ENCODE results near the gene P2RX5.

P2RX5 gene

DNA sequence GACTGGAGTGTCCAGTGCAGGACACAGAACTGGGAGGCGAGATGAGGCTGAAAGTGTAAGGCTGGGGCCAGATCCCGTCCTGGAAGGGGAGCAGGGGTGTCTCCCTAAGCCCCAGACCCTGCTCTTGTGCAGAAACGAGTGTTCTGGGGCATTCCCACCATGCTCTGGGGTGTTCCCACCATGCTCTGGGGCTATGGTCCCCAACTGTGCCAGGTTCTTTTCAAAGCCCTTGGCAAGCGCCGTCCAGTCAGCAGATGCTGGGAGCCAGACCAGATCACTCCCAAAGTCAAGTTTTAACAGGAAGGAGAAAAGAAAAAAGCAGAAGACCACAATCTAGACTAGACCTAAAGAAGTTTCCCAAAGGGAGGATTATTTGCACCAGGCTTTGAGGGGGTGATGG is 30.1 kb downstream of the P2RX5 start:
- Histone ChIP-seq H3K4me3 (no peak overlapping the region), H3K4me1 (peaks cover 7% of the 10 kb centered on the region; the same call in 1 of the 2 replicates), H3K27me3 (ENCODE audit: low read depth) (no peaks in the 10 kb centered on the region), H3K36me3 (replicated peaks) (peaks cover 11% of the 10 kb centered on the region), H3K9me3 (no peaks in the 10 kb centered on the region)
- in situ Hi-C loops (cut with MboI; ENCODE audit: low sequenced_read_pairs): no loop called here
- DNase-seq (ENCODE audit: low spot score in 2 of 2): no peak

DNA sequence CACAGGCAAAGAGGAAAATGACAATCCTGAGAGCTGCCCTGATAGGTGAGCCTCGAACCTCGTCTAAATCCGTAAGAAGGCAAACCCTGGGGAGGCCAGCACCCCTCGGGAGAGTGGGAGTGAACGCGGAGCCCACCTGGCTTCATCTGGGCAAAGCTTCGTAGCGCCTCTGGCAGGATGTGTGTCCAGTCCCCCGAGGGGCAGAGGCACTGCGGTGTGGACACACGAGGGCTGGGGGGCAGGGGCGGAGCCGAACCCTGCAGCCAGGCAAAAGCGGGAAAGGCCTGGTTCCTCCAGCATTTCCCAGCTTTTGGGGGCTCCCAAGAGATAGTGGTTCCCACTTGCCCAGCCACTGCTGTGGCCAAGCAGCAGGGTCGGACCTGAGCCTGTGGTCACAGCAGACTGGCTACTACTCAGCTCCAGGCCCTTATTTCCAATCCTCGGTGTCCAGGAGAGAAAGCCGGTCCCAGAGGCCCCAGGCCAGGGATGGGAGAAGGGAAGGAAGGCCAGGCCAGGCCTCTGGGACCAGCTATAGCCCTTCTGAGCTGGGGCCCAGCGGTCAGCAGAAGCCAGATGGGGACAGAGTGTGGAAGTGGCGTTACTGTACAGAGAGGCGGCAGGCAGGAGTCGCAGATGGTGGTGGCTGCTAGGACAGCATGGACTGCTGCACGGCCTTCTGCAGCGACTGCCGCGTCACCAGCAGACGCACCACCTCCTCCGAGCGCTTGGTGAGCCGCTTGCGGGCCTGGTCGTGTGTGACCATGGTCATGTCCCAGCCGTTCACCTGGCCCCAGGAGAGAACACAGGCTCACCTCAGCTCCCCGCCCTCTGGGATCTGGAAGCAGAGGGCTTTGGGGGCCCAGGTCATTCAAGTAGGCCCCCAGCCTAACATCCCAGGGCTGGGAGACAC is 32.6 kb downstream of the P2RX5 start:
- in situ Hi-C loops (cut with MboI; ENCODE audit: low sequenced_read_pairs): no loop called here
- no peak overlapping the region for H3K4me3 ChIP-seq
- no peaks in the 10 kb centered on the region for H3K4me1 ChIP-seq
- no peaks in the 10 kb centered on the region for H3K27me3 ChIP-seq (ENCODE audit: low read depth)
- no peaks in the 10 kb centered on the region; the same call in none of the 2 replicates for H3K36me3 ChIP-seq (replicated peaks)
- no peaks in the 10 kb centered on the region for H3K9me3 ChIP-seq
- DNase-seq (ENCODE audit: low spot score in 2 of 2): no peak

DNA sequence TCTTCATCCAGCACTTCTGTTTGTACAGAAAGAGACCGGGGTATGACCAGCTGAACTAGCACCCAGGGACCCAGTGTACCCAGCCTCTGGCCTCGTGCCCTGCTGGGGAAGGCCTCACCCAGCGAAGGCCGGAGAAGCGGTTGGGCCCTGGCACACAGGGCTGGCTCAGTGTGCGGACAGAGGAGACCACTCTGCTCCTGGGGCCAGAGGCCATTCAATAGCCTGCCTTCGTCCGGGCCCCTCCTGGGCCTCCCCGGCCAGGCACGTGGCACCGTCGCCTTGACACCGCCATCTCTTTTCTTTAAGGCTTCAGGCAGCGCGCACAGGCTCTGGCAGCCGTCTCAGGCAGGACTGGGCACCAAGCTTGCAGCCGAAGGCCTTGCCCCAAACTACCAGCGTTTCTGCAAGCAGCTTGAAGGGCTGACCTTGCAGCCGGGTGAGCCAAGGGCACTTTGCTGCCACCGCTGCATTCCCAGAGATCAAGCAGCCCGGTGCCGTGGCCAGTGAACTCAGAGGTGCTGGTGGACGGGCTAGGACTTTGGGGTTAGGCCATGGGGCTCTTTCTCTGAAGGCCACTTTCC is 35.6 kb downstream of the P2RX5 start:
- in situ Hi-C loops (cut with MboI; ENCODE audit: low sequenced_read_pairs): no loop called here
- Histone ChIP-seq H3K9me3 (no peaks in the 10 kb centered on the region), H3K27me3 (ENCODE audit: low read depth) (no peaks in the 10 kb centered on the region), H3K36me3 (replicated peaks) (no peaks in the 10 kb centered on the region; the same call in none of the 2 replicates), H3K4me3 (no peak overlapping the region), H3K4me1 (no peaks in the 10 kb centered on the region)
- DNase-seq (ENCODE audit: low spot score in 2 of 2): no peak

DNA sequence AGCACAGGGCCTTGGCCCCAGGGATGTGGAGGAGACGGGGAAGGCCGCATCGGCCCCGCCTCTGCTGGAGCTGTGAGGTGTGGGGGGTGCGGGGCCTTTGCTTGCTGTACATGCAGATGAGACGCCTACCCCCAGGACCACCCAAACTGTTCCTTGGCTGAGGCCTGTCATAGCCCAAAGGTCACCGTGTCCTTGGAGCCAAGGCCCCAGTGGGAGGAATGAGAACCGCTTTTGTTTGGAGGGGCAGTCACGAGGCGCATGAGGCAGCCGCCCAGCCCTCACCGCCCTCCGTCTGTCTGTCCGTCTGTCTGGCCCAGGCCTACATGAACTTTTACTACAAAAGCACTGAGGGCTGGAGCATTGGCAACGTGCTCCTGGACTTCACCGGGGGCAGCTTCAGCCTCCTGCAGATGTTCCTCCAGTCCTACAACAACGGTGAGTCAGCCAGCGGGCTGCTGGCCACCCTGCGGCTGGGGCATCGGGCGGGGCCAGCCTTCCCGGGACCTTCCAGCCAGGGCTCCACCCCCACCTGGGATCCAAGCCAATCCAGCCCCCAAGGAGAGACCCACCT is 36.3 kb downstream of the P2RX5 start:
- Histone ChIP-seq H3K36me3 (replicated peaks) (no peaks in the 10 kb centered on the region; the same call in none of the 2 replicates), H3K9me3 (no peaks in the 10 kb centered on the region), H3K4me1 (no peaks in the 10 kb centered on the region), H3K4me3 (no peak overlapping the region), H3K27me3 (ENCODE audit: low read depth) (no peaks in the 10 kb centered on the region)
- DNase-seq (ENCODE audit: low spot score in 2 of 2): no peak
- in situ Hi-C loops (cut with MboI; ENCODE audit: low sequenced_read_pairs): no loop called here

DNA sequence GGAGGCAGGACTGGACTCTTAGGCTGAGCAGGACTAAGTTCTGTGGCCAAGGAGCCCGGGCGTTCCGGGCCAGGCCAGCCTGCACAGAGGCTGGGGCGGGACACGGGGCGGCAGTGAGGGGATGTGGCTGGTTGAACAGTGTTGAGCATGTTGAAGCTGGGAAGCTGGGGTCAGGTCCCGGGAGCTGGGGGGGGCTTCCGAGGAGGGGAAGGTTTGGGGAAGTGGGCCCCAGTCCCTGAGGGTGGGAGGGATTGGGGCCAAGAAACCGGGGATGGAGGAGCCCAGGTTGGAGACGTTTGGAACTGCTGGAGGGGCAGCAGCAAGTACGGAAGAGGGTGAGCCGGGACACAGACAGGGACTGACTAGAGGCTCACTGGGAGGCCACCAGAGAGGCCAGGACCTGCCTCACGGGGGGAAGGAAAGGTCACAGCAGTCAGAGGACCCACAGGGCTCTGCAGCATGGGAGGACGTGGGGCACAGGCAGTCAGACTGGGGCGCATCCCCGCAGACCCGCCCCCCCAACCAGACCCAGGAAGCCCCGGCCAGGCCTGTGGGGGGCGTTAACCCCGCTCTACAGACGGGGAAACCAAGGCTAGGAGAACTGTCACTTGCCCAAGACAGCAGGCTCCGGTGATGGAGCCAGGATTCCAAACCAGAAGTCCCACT is 37.0 kb downstream of the P2RX5 start:
- Histone ChIP-seq H3K27me3 (ENCODE audit: low read depth) (no peaks in the 10 kb centered on the region), H3K4me1 (no peaks in the 10 kb centered on the region), H3K4me3 (no peak overlapping the region), H3K36me3 (replicated peaks) (no peaks in the 10 kb centered on the region; the same call in none of the 2 replicates), H3K9me3 (no peaks in the 10 kb centered on the region)
- in situ Hi-C loops (cut with MboI; ENCODE audit: low sequenced_read_pairs): no loop called here
- DNase-seq (ENCODE audit: low spot score in 2 of 2): no peak

DNA sequence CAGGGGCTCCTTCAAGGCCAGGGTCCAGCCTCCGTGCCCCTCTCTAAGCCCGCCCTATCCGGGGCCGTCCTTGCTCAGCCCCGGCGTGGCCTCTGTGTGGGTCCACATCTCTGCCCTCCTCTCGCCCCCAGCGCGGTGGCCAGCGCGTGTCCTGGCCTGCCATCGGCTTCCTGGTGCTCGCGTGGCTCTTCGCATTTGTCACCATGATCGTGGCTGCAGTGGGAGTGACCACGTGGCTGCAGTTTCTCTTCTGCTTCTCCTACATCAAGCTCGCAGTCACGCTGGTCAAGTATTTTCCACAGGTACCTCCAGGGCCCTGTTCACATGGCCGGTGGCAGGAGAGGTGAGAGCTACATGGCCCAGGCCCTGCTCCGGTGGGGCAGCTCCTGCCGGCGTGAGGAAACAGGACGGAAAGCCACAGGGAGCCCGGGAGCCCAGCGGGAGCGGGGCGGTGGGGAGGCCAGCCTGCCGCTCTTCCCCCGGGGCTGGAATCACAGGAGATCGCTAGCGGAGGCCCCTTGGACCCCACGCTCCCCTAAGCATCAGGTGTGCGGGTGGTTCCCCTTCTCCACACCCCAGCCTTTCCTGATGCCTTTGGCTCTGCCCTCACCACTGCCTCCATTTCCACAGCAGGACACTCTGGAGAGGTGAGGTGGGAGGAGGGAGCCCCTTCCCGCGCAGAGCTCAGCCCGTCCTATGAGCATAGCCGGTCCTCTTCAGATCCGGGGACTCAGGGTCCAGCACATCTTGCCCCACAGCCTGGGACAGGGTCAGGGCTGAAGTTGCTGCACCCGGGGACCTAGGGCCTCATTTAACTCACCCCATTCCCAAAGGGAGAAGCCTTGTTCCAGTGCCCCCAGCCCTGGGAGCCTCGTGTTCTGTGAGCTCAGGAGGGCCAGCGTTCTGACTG is 37.8 kb downstream of the P2RX5 start:
- H3K36me3 ChIP-seq (replicated peaks): no peaks in the 10 kb centered on the region; the same call in 1 of the 2 replicates
- in situ Hi-C loops (cut with MboI; ENCODE audit: low sequenced_read_pairs): no loop called here
- no peaks in the 10 kb centered on the region for H3K9me3 ChIP-seq
- no peaks in the 10 kb centered on the region for H3K4me1 ChIP-seq
- H3K27me3 ChIP-seq (ENCODE audit: low read depth): no peaks in the 10 kb centered on the region
- no peak for DNase-seq (ENCODE audit: low spot score in 2 of 2)
- no peak overlapping the region for H3K4me3 ChIP-seq

DNA sequence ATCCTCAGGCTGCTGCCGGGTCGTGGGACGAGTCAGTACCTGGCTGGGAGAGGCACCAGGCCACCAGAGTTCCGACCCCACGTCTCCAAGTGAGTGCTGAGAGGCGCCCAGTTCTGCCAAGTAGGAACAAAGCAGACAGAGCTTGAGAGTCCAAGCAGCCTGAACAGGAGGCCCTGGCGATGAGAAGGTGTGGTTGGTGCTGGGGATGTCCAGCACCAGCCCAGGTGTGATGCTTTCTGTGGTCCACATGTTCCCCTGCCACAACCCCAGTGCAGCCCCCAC is 38.4 kb downstream of the P2RX5 start:
- Histone ChIP-seq H3K4me1 (no peaks in the 10 kb centered on the region), H3K27me3 (ENCODE audit: low read depth) (no peaks in the 10 kb centered on the region), H3K4me3 (no peak overlapping the region), H3K36me3 (replicated peaks) (no peaks in the 10 kb centered on the region; the same call in none of the 2 replicates), H3K9me3 (no peaks in the 10 kb centered on the region)
- in situ Hi-C loops (cut with MboI; ENCODE audit: low sequenced_read_pairs): no loop called here
- no peak for DNase-seq (ENCODE audit: low spot score in 2 of 2)

DNA sequence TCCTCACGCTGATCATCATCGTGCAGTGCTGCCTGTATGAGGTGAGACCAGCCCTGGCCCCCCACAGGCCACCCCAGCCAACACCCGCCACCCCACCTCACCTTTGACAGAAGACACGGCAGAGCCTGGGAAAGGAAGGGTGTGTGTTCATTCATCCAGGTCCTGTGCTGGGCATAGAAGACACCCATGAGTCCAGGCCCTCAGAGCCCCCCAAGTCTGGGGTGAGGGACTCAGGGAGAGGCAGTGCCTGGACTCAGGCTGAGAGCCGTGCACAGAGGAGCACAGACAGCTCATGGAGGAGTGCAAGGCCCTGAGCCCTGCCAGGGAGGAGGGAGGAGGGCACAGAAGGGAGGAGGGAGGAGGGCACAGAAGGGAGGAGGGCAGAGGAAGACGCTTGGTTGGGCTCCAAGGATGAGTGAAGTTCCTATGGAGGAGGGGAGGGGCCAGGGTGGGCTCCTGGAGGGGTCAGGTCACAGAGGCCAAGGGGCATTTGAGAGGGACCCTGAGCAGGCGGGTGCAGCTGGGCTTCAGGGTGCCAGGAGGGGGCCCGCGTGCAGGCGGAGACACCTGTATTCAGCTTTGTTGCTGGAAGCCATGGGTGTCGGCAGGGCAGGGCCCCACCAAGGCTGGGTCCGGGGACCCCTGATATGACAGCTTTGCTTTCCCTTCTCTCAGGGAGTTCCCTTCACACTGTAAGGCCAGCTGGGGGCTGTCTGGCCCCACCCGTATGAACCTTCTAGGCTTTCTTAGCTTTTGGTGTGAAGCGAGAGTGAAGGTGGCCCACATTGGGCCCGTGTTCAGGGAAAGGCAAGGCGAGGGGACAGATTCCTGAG is 39.0 kb downstream of the P2RX5 start:
- H3K36me3 ChIP-seq (replicated peaks): no peaks in the 10 kb centered on the region; the same call in 1 of the 2 replicates
- H3K4me3 ChIP-seq: no peak overlapping the region
- no peaks in the 10 kb centered on the region for H3K27me3 ChIP-seq (ENCODE audit: low read depth)
- no peak for DNase-seq (ENCODE audit: low spot score in 2 of 2)
- H3K9me3 ChIP-seq: no peaks in the 10 kb centered on the region
- H3K4me1 ChIP-seq: no peaks in the 10 kb centered on the region
- in situ Hi-C loops (cut with MboI; ENCODE audit: low sequenced_read_pairs): no loop called here

DNA sequence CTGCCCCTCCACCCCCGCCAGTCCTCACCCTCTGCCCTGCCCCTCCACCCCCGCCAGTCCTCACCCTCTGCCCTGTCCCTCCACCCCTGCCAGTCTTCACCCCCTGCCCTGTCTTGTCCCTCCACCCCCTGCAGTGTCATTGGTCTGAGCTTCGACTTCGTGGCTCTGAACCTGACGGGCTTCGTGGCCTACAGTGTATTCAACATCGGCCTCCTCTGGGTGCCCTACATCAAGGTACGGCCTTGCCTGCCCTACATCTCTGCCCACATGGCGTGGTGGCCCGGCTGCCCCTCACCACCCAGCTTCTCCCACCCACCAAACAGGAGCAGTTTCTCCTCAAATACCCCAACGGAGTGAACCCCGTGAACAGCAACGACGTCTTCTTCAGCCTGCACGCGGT is 39.6 kb downstream of the P2RX5 start:
- Histone ChIP-seq H3K4me3 (no peak overlapping the region), H3K27me3 (ENCODE audit: low read depth) (no peaks in the 10 kb centered on the region), H3K9me3 (no peaks in the 10 kb centered on the region), H3K36me3 (replicated peaks) (no peaks in the 10 kb centered on the region; the same call in 1 of the 2 replicates), H3K4me1 (no peaks in the 10 kb centered on the region)
- no peak for DNase-seq (ENCODE audit: low spot score in 2 of 2)
- in situ Hi-C loops (cut with MboI; ENCODE audit: low sequenced_read_pairs): no loop called here

DNA sequence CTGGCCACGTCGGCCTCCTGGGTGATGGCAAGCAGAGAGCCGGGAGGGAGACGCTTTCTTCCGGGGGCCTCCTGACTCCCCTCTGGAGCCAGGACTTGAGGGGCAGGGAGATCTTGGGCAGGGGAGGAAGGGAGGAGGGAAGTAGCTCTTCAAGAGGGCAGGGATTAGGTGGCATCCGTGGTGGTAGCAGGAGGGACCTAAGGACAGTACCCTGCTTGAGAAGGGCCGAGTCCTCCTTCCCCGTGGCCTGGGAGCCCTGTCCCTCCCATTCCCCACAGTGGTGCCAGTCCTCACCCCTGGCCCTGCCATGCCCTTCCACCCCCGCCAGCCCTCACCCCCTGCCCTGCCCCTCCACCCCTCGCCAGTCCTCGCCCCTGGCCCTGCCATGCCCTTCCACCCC is 40.2 kb downstream of the P2RX5 start:
- Histone ChIP-seq H3K4me3 (no peak overlapping the region), H3K9me3 (no peaks in the 10 kb centered on the region), H3K27me3 (ENCODE audit: low read depth) (no peaks in the 10 kb centered on the region), H3K36me3 (replicated peaks) (no peaks in the 10 kb centered on the region; the same call in 1 of the 2 replicates), H3K4me1 (no peaks in the 10 kb centered on the region)
- no peak for DNase-seq (ENCODE audit: low spot score in 2 of 2)
- in situ Hi-C loops (cut with MboI; ENCODE audit: low sequenced_read_pairs): no loop called here

DNA sequence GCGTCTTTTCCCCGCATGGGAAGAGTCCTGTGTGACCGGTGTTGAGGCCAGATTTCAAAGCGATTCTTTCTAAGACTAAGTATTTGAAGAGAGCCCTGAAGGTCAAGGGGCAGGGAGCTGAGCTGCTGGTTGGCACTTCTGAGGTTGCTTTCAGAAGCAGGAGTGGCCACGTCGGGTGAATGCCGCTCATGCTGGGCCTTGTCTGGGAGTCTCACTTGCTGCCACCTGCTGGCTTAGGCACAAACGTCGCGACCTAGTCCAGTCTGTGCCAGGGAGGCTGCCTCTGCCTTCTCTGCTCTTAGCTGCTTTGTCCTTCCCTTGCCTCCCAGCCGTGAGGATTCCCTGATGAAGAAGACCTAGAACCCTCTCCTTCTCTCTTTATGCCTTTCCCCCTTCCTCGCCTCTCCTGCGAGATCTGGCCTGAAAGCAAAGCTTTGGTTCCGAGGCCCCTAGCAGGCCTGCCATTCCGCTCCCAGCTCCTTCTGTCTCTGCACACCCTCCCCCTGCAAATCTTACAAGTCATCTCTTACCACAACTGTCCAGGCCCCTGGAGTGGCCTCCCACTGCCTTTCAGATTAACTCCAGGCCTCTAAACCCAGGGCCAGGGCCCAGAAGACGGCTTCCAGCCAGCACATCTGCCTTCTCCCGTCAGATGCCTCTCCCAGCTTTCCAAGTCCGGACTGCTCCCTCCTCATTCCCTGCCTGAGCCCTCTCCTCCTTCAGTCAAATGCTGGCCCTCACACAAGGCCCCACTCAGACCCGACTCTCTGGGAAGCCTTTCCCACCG is 48.0 kb downstream of the P2RX5 start:
- Histone ChIP-seq H3K36me3 (replicated peaks) (no peaks in the 10 kb centered on the region; the same call in 1 of the 2 replicates), H3K27me3 (ENCODE audit: low read depth) (no peaks in the 10 kb centered on the region), H3K4me1 (no peaks in the 10 kb centered on the region), H3K4me3 (no peak overlapping the region), H3K9me3 (no peaks in the 10 kb centered on the region)
- DNase-seq (ENCODE audit: low spot score in 2 of 2): peak in 1 of 2 experiments; percentile 69
- in situ Hi-C loops (cut with MboI; ENCODE audit: low sequenced_read_pairs): no loop called here

DNA sequence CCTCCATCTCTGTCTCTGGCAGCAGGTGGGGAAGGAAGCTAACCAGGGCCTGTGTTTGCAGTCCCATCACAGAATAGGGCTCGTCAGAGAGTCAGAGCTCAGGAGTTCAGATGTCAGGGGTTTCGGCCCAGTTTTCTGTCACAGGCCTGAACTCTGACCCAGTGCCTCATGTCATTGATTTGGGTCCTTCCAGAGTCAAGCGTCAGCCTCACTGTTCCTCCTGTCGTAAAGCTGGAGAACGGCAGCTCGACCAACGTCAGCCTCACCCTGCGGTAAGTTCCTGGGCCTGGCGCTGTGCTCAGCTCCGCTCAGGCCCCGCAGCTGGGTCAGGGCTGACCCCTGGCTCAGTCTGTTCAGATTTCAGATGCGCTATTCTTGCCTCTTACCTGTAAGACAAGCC is 48.7 kb downstream of the P2RX5 start:
- DNase-seq (ENCODE audit: low spot score in 2 of 2): no peak
- in situ Hi-C loops (cut with MboI; ENCODE audit: low sequenced_read_pairs): no loop called here
- H3K4me1 ChIP-seq: no peaks in the 10 kb centered on the region
- H3K36me3 ChIP-seq (replicated peaks): no peaks in the 10 kb centered on the region; the same call in 1 of the 2 replicates
- no peaks in the 10 kb centered on the region for H3K27me3 ChIP-seq (ENCODE audit: low read depth)
- no peak overlapping the region for H3K4me3 ChIP-seq
- no peaks in the 10 kb centered on the region for H3K9me3 ChIP-seq
